Measurements from ENCODE around the gene GHRH. TPM values are rescaled to one million over a fixed set of nuclear protein-coding genes. Genes with fewer than 3 reads are reported as not detected.

Gene GHRH
- total and polyA plus RNA-seq, 2 experiments from 2014 or later, result not detected

GRCh38 chr20:37282556-37282955, 20.9 kb upstream of the GHRH start:
- no peak overlapping the region for H3K4me2 ChIP-seq
- no peak for TF ChIP-seq EZH2phosphoT487 (IDR thresholded peaks at IDR 0.05; ENCODE audit: low read depth, severe bottlenecking, unreplicated experiment)
- TF ChIP-seq, protein P1, sequence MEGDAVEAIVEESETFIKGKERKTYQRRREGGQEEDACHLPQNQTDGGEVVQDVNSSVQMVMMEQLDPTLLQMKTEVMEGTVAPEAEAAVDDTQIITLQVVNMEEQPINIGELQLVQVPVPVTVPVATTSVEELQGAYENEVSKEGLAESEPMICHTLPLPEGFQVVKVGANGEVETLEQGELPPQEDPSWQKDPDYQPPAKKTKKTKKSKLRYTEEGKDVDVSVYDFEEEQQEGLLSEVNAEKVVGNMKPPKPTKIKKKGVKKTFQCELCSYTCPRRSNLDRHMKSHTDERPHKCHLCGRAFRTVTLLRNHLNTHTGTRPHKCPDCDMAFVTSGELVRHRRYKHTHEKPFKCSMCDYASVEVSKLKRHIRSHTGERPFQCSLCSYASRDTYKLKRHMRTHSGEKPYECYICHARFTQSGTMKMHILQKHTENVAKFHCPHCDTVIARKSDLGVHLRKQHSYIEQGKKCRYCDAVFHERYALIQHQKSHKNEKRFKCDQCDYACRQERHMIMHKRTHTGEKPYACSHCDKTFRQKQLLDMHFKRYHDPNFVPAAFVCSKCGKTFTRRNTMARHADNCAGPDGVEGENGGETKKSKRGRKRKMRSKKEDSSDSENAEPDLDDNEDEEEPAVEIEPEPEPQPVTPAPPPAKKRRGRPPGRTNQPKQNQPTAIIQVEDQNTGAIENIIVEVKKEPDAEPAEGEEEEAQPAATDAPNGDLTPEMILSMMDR (IDR thresholded peaks at IDR 0.05; ENCODE audit: poor library complexity), result peak; percentile 63
- no peak for TF ChIP-seq EZH2 (IDR thresholded peaks at IDR 0.05; ENCODE audit: borderline replicate concordance)
- WGBS (ENCODE audit: low lambda C conversion rate, missing lambda C conversion rate), result 70% methylated on average over 6 of the region's 6 CpGs
- H2AFZ ChIP-seq, result peak overlapping the region; percentile 13
- no peaks in the 10 kb centered on the region for H3K9me3 ChIP-seq (ENCODE audit: low read depth)
- no peaks in the 10 kb centered on the region for H3K9me2 ChIP-seq (replicated peaks; ENCODE audit: insufficient read depth)
- DNase-seq (ENCODE audit: low spot score), result peak; percentile 71
- no peak overlapping the region for H3K4me3 ChIP-seq
- no peaks in the 10 kb centered on the region for H3K36me3 ChIP-seq (replicated peaks; ENCODE audit: insufficient read depth, low read depth)
- no peaks in the 10 kb centered on the region for H4K20me1 ChIP-seq (ENCODE audit: insufficient read depth, poor library complexity, severe bottlenecking)
- no peaks in the 10 kb centered on the region for H3K27me3 ChIP-seq
- peak overlapping the region; percentile 76 for H3K27ac ChIP-seq
- no peaks in the 10 kb centered on the region for H3K79me2 ChIP-seq
- H3K4me1 ChIP-seq (ENCODE audit: insufficient read depth), result peaks cover 17% of the 10 kb centered on the region

GRCh38 chr20:37280403-37280802, 18.8 kb upstream of the GHRH start:
- DNase-seq (ENCODE audit: low spot score), result no peak
- Histone ChIP-seq H3K4me3 (no peak overlapping the region), H3K4me1 (ENCODE audit: insufficient read depth) (peaks cover 23% of the 10 kb centered on the region), H3K27ac (no peak overlapping the region), H2AFZ (no peak overlapping the region), H3K9me3 (ENCODE audit: low read depth) (no peaks in the 10 kb centered on the region), H3K36me3 (replicated peaks; ENCODE audit: insufficient read depth, low read depth) (no peaks in the 10 kb centered on the region), H4K20me1 (ENCODE audit: insufficient read depth, poor library complexity, severe bottlenecking) (no peaks in the 10 kb centered on the region), H3K9me2 (replicated peaks; ENCODE audit: insufficient read depth) (no peaks in the 10 kb centered on the region), H3K4me2 (no peak overlapping the region), H3K79me2 (no peaks in the 10 kb centered on the region), H3K27me3 (no peaks in the 10 kb centered on the region)
- 88% methylated on average over 8 of the region's 8 CpGs for WGBS (ENCODE audit: low lambda C conversion rate, missing lambda C conversion rate)
- no peak for TF ChIP-seq EZH2phosphoT487 (IDR thresholded peaks at IDR 0.05; ENCODE audit: low read depth, severe bottlenecking, unreplicated experiment)
- TF ChIP-seq EZH2 (IDR thresholded peaks at IDR 0.05; ENCODE audit: borderline replicate concordance), result no peak
- TF ChIP-seq, protein P1 (IDR thresholded peaks at IDR 0.05; ENCODE audit: poor library complexity), result no peak

- H3K9me3 ChIP-seq (ENCODE audit: low read depth), result no peaks in the 10 kb centered on the region
- no peaks in the 10 kb centered on the region for H4K20me1 ChIP-seq (ENCODE audit: insufficient read depth, poor library complexity, severe bottlenecking)
- peaks cover 23% of the 10 kb centered on the region for H3K4me1 ChIP-seq (ENCODE audit: insufficient read depth)
- no peaks in the 10 kb centered on the region for H3K9me2 ChIP-seq (replicated peaks; ENCODE audit: insufficient read depth)
- TF ChIP-seq EZH2 (IDR thresholded peaks at IDR 0.05; ENCODE audit: borderline replicate concordance) (no peak), EZH2phosphoT487 (IDR thresholded peaks at IDR 0.05; ENCODE audit: low read depth, severe bottlenecking, unreplicated experiment) (no peak)
- TF ChIP-seq, protein P1 (IDR thresholded peaks at IDR 0.05; ENCODE audit: poor library complexity), result no peak
- H3K79me2 ChIP-seq, result no peaks in the 10 kb centered on the region
- H2AFZ ChIP-seq, result no peak overlapping the region
- no peaks in the 10 kb centered on the region for H3K27me3 ChIP-seq
- no peak overlapping the region for H3K4me3 ChIP-seq
- DNase-seq (ENCODE audit: low spot score), result no peak
- no peaks in the 10 kb centered on the region for H3K36me3 ChIP-seq (replicated peaks; ENCODE audit: insufficient read depth, low read depth)
- H3K27ac ChIP-seq, result no peak overlapping the region
- H3K4me2 ChIP-seq, result no peak overlapping the region
- WGBS (ENCODE audit: low lambda C conversion rate, missing lambda C conversion rate), result 52% methylated on average over 8 of the region's 8 CpGs
Observed at GRCh38 chr20:37279820-37280219, 18.2 kb upstream of the GHRH start.

Measured in hepatocyte (in vitro differentiated cells).